NCI-H2196 treated with DMSO at 0.1 percent for 48 hours (cell line): ENCODE data around the gene TECPR1.

Experiments used
- DNase-seq: peaks from one replicate; lab custom pipeline; 2025; ENCODE audit not compliant: unreplicated experiment; lab: John Stamatoyannopoulos, UW

Gene TECPR1

GRCh38 chr7:98248156-98248555 is 3.9 kb downstream of the TECPR1 start:
- DNase-seq: no peak

- no peak for DNase-seq
Measured at GRCh38 chr7:98244871-98245270, 7.2 kb downstream of the TECPR1 start.

GRCh38 chr7:98242934-98243333 is 9.1 kb downstream of the TECPR1 start:
- no peak for DNase-seq

GRCh38 chr7:98242342-98242741 is 9.7 kb downstream of the TECPR1 start:
- DNase-seq: no peak

GRCh38 chr7:98241674-98242241 is 10.3 kb downstream of the TECPR1 start:
- no peak for DNase-seq

- no peak for DNase-seq
Measured at GRCh38 chr7:98240961-98241673, 10.9 kb downstream of the TECPR1 start.

- DNase-seq: no peak
Measured at GRCh38 chr7:98238976-98239375, 13.1 kb downstream of the TECPR1 start.

GRCh38 chr7:98238076-98238475 is 14.0 kb downstream of the TECPR1 start:
- no peak for DNase-seq

- DNase-seq: no peak
Measured at GRCh38 chr7:98236355-98237185, 15.5 kb downstream of the TECPR1 start.

- DNase-seq: no peak
Measured at GRCh38 chr7:98235901-98236300, 16.1 kb downstream of the TECPR1 start.

GRCh38 chr7:98234429-98235147 is 17.4 kb downstream of the TECPR1 start:
- no peak for DNase-seq

- no peak for DNase-seq
Measured at GRCh38 chr7:98233219-98234070, 18.6 kb downstream of the TECPR1 start.

- no peak for DNase-seq
Measured at GRCh38 chr7:98232799-98233198, 19.2 kb downstream of the TECPR1 start.

- DNase-seq: no peak
Measured at GRCh38 chr7:98232263-98232585, 19.8 kb downstream of the TECPR1 start.

GRCh38 chr7:98231493-98232262 is 20.4 kb downstream of the TECPR1 start:
- DNase-seq: no peak

- DNase-seq: no peak
Measured at GRCh38 chr7:98230746-98231471, 21.1 kb downstream of the TECPR1 start.

GRCh38 chr7:98229991-98230745 is 21.9 kb downstream of the TECPR1 start:
- DNase-seq: no peak

- DNase-seq: no peak
Measured at GRCh38 chr7:98229441-98229840, 22.6 kb downstream of the TECPR1 start.

GRCh38 chr7:98228801-98229200 is 23.2 kb downstream of the TECPR1 start:
- no peak for DNase-seq
